Effector memory CD8-positive, alpha-beta T cell (primary cell): ENCODE data around the gene THAP4.

ENCODE experiments used
- ATAC-seq: fragments of 150-1000 bp; cut with Tn5 transposase; replicated peaks from 2 replicates; pipeline ENCODE4 v1.10.0; 2021; ENCODE audit warnings: mild to moderate bottlenecking, moderate library complexity
- DNase-seq, 3 experiments: peaks; one replicate each; pipeline ENCODE4 v3.0.0; 2021
- H3K27ac Mint-ChIP-seq, 2 donors: one replicate each; pipeline ENCODE4 v1.8.0; 2022; ENCODE audit warnings: mild to moderate bottlenecking in 2 of 2, mixed read lengths in 2 of 2, moderate library complexity in 2 of 2
- H3K27me3 Mint-ChIP-seq, 2 donors: one replicate each; pipeline ENCODE4 v1.8.0; 2022; ENCODE audit warnings: mixed read lengths in 2 of 2
- H3K36me3 Mint-ChIP-seq: one replicate; pipeline ENCODE4 v1.8.0; 2022; ENCODE audit warnings: mild to moderate bottlenecking, moderate library complexity, mixed read lengths; ENCODE audit not compliant: insufficient read depth
- H3K4me1 Mint-ChIP-seq, 2 donors: one replicate each; pipeline ENCODE4 v1.8.0; 2022; ENCODE audit warnings: low read depth in 2 of 2, mixed read lengths in 2 of 2
- H3K4me3 Mint-ChIP-seq, 2 donors: one replicate each; pipeline ENCODE4 v1.8.0; 2022; ENCODE audit warnings: mild to moderate bottlenecking in 2 of 2, mixed read lengths in 2 of 2, moderate library complexity in 2 of 2
- H3K9me3 Mint-ChIP-seq, 2 donors: one replicate each; pipeline ENCODE4 v1.8.0; 2022; ENCODE audit warnings: mixed read lengths in 2 of 2
- total RNA-seq, 9 experiments: gene quantifications; one replicate each; lab custom pipeline; 2026; lab: John Stamatoyannopoulos, UW

Gene THAP4, protein sequence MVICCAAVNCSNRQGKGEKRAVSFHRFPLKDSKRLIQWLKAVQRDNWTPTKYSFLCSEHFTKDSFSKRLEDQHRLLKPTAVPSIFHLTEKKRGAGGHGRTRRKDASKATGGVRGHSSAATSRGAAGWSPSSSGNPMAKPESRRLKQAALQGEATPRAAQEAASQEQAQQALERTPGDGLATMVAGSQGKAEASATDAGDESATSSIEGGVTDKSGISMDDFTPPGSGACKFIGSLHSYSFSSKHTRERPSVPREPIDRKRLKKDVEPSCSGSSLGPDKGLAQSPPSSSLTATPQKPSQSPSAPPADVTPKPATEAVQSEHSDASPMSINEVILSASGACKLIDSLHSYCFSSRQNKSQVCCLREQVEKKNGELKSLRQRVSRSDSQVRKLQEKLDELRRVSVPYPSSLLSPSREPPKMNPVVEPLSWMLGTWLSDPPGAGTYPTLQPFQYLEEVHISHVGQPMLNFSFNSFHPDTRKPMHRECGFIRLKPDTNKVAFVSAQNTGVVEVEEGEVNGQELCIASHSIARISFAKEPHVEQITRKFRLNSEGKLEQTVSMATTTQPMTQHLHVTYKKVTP
- 27.0 to 54.0 (median 39.6) reads per million in 9 experiments for total RNA-seq

DNA sequence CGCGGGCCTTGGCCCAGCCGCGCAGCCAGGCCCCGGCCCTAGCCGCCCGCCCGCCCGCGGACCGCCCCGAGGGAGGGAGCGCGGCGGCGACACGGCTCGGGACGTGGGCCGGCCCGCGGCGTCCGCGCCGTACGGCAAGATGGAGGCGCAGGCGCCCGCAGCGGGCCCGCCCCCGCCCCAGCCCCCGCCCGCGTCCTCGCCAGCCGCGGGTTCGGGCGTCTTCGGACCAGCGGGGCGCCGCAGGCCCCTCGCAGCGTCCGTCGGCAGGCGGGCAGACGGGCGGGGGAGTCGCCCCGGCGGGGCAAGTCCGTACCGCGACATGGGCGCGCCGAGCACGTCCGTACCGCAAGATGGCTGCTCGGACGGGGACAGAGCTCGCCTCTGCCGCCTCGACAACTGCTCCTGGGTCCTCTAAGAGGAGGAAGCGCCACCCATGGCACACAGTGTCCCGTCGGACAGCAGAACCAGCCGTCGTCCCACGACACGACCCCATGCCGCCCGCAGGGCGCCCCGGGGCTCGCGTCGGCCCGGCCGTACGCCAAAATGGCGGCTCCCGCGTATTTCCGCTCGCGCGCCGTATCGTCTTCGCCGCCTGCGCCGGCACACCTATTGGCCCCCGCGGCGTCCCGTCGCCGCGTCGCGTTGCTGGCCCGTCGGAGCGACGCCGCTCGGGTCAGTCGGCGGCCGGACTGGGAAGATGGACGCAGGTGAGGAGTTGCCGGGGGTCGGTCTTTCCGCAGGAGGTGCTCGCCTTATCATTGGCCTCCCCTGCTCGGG is at the start of gene THAP4, which contains the start of gene ATG4B:
THAP4 (minus strand) TSS at position 141 of the 777 bp plus-strand sequence. CDS start 141 bp downstream, outside the sequence.
ATG4B (plus strand) TSS at position 676 of the 777 bp plus-strand sequence; CDS start at position 698, 22 bp downstream.
- Mint-ChIP-seq H3K9me3 (no peaks in the 10 kb centered on the region), H3K27ac (peak within 1 kb of the TSS; percentile 58 to 90), H3K4me1 (peaks cover 41 to 43% of the 10 kb centered on the region in 2 donors), H3K36me3 (peaks cover 31% of the 10 kb centered on the region), H3K27me3 (no peaks in the 10 kb centered on the region), H3K4me3 (peak within 1 kb of the TSS; percentile 76 to 89)
- ATAC-seq, result peak; percentile 77
- DNase-seq, result peak; percentile 64 to 71 (median 66)

DNA sequence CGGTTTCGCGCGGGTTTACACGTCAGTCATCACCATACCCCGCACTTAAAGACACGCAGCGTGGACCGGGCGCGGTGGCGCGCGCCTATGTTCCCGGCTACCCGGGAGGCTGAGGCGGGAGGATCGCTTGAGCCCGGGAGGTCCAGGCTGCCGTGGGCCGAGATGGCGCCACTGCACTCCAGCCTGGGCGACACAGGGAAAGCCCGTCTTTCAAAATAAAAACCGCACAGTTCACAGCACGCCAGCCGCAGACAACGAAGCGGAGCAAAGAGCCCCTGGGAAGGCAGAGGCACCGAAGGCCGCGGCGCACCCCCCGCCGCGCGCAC is 49.3 kb upstream of the THAP4 start:
- peaks cover 27% of the 10 kb centered on the region for H3K36me3 Mint-ChIP-seq
- H3K9me3 Mint-ChIP-seq, result no peaks in the 10 kb centered on the region
- DNase-seq (no peak), ATAC-seq (no peak)
- H3K4me1 Mint-ChIP-seq, result peaks cover 11 to 17% of the 10 kb centered on the region in 2 donors
- H3K4me3 Mint-ChIP-seq, result peak overlapping the region; percentile 90 to 94
- H3K27me3 Mint-ChIP-seq, result no peaks in the 10 kb centered on the region
- peak overlapping the region; percentile 89 to 90 for H3K27ac Mint-ChIP-seq

DNA sequence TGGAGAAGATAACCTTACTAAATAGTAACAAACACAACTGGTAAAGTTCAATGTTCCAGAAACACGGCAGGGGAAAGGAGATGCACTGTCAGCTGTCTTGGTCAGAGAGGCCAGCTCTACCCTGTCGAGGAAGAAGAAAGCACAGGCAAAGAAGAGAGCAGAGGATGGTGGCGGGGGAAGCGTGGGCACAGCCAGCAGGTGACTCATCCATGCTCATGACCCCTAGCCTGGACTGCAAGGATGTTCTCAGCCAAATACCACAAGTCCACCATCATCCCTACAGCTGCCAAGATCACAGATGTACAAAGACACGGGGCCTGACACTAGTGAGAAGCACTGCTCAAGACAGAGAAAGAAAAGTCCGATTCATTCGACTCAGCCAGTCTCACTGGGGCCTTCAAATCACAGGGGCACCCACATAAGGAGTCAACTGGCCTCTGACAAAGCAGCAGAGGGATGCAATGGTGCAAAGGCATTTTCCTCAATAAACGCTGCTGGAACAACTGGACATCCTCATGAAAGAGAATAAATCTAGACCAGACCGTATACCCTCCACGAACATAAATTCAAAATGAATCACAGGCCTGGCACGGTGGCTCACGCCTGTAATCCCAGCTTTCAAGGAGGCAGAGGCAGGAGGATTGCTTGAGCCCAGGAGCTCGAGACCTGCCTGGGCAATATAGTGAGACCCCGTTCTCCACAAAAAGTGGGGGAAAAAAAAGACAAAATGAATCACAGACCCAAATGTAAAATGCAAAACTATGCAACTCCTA is 44.1 kb upstream of the THAP4 start:
- ATAC-seq (no peak), DNase-seq (no peak)
- Mint-ChIP-seq H3K9me3 (no peaks in the 10 kb centered on the region), H3K27ac (peak overlapping the region in 1 of 2 donors; percentile 44), H3K4me3 (no peak overlapping the region), H3K4me1 (peaks cover 2 to 8% of the 10 kb centered on the region in 2 donors), H3K27me3 (no peaks in the 10 kb centered on the region), H3K36me3 (peaks cover 42% of the 10 kb centered on the region)

DNA sequence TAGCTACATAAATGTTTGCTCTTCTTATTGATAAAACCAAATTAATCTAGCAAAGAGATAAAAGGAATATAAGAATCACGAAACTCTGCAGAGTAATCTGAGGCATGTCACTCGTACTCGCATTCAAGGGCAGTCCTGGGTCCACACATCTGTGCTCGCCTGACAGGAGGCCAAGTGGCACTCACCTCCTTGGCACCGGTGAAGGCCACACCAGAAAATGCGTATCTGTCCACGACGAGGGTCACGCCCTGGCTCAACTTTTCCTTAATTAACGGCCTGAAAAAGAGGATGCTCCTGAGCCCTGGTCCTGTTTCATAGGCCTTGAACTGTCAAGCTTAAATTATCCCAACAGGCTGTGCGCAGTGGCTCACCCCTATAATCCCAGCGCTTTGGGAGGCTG is 43.1 kb upstream of the THAP4 start:
- H3K36me3 Mint-ChIP-seq, result peaks cover 43% of the 10 kb centered on the region
- peaks cover 2 to 4% of the 10 kb centered on the region in 2 donors for H3K4me1 Mint-ChIP-seq
- no peaks in the 10 kb centered on the region for H3K9me3 Mint-ChIP-seq
- no peak overlapping the region for H3K4me3 Mint-ChIP-seq
- no peaks in the 10 kb centered on the region for H3K27me3 Mint-ChIP-seq
- DNase-seq (no peak), ATAC-seq (no peak)
- no peak overlapping the region for H3K27ac Mint-ChIP-seq

DNA sequence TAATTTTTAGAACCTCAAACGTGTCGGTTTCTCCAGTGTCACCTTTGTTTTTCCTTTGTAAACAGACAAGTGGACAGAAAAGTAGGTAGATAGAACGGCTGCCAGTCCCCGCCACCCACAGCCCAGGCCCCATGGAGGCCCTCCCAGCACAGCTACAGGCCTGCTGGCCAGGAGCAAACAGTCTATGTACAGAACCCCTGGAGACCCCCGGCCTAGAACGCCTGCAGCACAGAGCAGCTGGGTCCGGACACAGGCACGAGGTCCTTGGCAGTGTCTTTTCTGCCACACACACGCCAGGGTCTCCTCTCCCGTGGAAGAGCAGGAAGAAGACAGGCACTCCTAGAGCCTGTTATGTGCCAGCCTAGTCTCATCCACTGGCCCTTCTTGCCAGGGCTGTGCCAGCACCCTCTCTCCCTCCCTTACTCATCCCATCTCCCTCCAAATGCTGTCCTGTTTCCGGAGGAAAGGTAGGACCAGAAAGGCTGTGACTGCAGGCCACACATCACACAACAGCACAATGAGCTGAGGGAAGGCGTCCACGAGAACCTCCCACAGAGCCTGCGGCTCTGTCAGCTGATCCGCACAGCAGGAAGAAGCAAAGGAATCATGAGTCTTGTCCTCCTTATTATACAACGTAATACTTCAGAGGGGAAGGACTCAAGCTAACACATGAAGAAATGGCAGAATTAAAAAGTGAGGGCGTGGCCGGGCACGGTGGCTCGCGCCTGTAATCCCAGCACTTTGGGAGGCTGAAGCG is 42.0 kb upstream of the THAP4 start:
- no peaks in the 10 kb centered on the region for H3K27me3 Mint-ChIP-seq
- DNase-seq (no peak), ATAC-seq (no peak)
- no peak overlapping the region for H3K4me3 Mint-ChIP-seq
- H3K27ac Mint-ChIP-seq, result no peak overlapping the region
- H3K9me3 Mint-ChIP-seq, result no peaks in the 10 kb centered on the region
- peaks cover 40% of the 10 kb centered on the region for H3K36me3 Mint-ChIP-seq
- peaks cover 2 to 4% of the 10 kb centered on the region in 2 donors for H3K4me1 Mint-ChIP-seq

DNA sequence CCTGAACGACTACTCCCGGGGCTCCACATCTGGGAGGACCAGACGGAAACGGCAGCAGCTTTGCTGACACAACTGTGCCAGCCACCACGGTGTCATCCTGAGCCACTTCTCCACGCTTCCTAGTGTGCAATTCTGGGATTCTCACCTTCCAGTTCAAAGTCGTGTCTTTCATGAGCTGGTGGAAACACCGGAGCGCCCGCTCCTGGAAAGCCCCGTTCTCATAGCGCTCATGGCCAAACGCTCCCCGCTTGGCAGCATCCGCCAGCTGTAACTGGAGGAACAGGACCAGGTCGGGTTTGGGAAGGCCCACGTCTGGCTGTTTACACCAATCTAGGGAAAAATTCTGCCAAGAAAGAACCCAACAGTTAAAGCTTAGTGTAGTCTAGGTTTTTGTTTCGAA is 41.3 kb upstream of the THAP4 start:
- H3K36me3 Mint-ChIP-seq, result peaks cover 37% of the 10 kb centered on the region

DNA sequence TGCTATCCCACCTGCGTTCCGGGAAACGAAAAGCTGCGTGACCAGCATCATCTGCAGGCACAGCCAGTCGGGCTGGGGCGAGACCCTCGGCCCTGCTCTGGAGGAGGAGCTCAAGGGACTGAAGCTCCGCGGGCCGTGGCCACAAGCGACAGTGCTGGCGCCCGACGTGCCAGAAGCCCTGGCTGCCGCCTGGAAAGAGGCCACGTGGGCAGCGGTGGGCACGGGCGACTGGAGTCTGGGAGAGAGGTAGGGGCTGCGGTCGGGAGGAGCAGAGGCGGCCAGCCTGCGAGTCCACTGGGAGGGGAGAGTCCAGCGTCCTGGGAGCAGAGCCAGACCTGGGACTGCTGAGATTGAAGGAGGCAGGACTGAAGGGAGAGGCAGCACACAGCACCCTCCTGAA is 40.4 kb upstream of the THAP4 start:
- Mint-ChIP-seq H3K9me3 (no peaks in the 10 kb centered on the region), H3K4me3 (no peak overlapping the region), H3K4me1 (peaks cover 9 to 13% of the 10 kb centered on the region in 2 donors), H3K27me3 (no peaks in the 10 kb centered on the region), H3K36me3 (peaks cover 37% of the 10 kb centered on the region), H3K27ac (no peak overlapping the region)
- DNase-seq, result no peak
- ATAC-seq, result no peak

More for the DNA sequence above, 41.3 kb upstream of the THAP4 start:
- Mint-ChIP-seq H3K27me3 (no peaks in the 10 kb centered on the region), H3K4me3 (no peak overlapping the region), H3K27ac (no peak overlapping the region), H3K9me3 (no peaks in the 10 kb centered on the region), H3K4me1 (peaks cover 6 to 9% of the 10 kb centered on the region in 2 donors)
- ATAC-seq (no peak), DNase-seq (no peak)

DNA sequence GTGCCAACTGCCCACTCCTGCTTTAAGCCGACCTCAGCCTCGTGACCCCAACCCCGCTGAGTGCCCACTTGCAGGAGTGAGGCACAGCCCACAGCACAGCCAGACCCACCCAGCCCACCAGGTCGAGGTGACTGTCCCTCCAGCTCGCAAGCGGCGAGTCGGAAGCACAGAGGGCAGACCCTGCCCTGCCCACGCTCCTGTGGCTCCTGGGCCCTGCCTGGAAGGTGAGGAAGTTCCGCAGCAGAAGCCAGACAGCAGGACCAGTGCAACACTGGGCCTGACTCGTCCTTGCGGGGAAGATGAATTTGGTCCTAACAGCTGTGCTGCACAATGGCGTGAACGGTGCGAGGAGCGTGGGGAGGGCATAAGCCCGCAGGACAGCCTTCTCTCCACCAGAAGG is 39.7 kb upstream of the THAP4 start:
- Mint-ChIP-seq H3K9me3 (no peaks in the 10 kb centered on the region), H3K27me3 (no peaks in the 10 kb centered on the region), H3K4me1 (peaks cover 9 to 15% of the 10 kb centered on the region in 2 donors), H3K36me3 (peaks cover 33% of the 10 kb centered on the region), H3K27ac (no peak overlapping the region), H3K4me3 (no peak overlapping the region)
- ATAC-seq (no peak), DNase-seq (no peak)

DNA sequence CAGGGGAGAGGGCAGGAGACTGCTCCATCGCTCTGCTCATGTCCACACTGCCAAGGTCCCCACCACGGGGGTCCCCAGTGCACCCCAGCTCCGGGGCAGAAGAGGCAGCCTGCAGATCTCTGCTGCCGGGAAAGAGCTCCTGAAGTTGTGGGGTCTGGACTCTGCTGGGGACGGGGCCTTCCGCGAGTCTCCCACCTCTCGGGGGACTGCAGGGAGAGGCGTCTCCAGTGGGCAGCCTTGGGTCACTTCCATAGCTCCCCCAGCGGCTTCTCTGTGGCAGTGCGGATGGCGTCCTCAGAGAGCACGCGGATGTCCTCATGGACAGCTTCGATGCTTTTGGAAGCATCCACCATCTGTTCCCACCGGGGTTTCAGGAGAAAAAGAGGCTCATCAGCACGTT is 38.9 kb upstream of the THAP4 start:
- no peak for DNase-seq
- Mint-ChIP-seq H3K4me1 (peaks cover 8 to 15% of the 10 kb centered on the region in 2 donors), H3K36me3 (peaks cover 38% of the 10 kb centered on the region), H3K9me3 (no peaks in the 10 kb centered on the region), H3K27ac (no peak overlapping the region), H3K4me3 (no peak overlapping the region), H3K27me3 (no peaks in the 10 kb centered on the region)
- ATAC-seq, result no peak

DNA sequence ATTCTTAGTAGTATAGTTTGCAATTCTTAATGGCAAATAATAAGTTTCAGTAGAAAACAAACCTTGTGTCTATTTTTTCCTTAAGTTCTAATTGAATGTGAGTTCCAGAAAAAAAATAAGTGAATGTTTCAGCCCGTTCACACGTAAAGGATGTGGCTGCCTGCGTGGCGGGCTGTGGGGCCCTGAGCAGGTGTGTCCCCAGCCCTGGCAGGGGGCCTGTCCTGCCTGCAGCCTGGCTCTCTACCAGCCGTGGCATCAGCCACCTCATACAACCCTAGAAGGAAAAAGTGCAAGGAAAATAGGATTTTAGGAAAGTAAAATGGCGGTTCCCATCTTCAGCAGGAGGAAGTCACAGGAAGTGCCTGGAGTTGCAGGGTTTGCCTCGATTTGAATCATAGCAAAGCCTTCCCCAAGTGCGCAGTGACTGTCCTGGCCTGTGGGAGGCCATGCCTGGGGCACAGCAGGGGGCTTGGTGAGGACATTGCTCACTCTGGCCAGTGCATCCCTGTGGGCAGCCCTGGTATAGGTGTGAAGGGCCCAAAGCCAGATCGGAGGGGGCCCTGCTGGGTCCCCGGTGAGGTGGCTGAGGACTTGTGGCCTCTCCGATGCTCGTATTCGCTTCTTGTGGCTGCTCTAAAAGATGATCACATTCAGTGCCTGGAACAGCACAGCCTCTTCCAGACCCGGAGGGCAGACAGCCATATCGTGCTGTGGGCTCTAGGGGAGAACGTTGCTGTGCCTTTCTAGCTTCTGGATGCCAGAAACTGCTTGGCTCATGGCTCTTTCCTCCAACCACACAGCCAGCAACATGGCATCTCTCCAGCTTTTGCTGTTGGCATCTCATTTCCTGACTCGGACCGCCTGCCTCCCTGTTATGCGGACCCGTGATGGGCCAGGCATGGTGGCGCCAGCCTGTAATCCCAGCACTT is 37.1 kb upstream of the THAP4 start:
- H3K27ac Mint-ChIP-seq, result peak overlapping the region in 1 of 2 donors; percentile 76
- DNase-seq, result no peak

DNA sequence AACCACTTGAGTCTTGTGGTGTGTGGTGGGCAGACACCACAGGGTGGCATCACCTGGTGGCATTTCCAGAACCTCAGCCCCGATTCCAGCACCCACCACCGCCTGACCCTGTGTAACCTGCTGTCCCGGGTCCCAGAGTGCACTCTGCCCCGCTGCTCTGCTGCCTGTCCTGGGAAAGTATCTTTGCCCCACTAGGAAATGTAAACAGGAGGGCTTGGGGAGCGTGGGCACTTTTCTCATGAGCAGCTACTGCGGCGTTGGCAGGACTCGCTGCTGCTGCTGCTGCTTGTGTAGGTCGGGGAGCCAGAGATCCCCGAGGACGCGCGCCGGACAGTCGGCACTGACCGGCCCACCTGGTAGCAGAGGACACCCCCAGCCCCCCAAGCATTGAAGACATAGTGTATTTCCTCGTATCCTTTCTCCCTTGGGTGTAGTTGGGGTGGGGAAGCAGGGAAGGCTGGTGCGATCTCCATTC is 36.3 kb upstream of the THAP4 start:
- H3K27me3 Mint-ChIP-seq, result no peaks in the 10 kb centered on the region
- no peak for DNase-seq
- no peak overlapping the region for H3K4me3 Mint-ChIP-seq
- ATAC-seq, result peak; percentile 51
- H3K4me1 Mint-ChIP-seq, result peaks cover 4 to 13% of the 10 kb centered on the region in 2 donors
- H3K27ac Mint-ChIP-seq, result peak overlapping the region; percentile 7 to 76
- H3K36me3 Mint-ChIP-seq, result peaks cover 36% of the 10 kb centered on the region
- H3K9me3 Mint-ChIP-seq, result no peaks in the 10 kb centered on the region

More for the DNA sequence above, 37.1 kb upstream of the THAP4 start:
- no peak for ATAC-seq
- Mint-ChIP-seq H3K4me1 (peaks cover 4 to 13% of the 10 kb centered on the region in 2 donors), H3K4me3 (no peak overlapping the region), H3K27me3 (no peaks in the 10 kb centered on the region), H3K9me3 (no peaks in the 10 kb centered on the region), H3K36me3 (peaks cover 38% of the 10 kb centered on the region)
